ENCODE data around the gene INAFM1. TPM values are rescaled to one million over a fixed set of nuclear protein-coding genes. Genes with fewer than 3 reads are reported as not detected.

The INAFM1 gene
- total RNA-seq, 2 experiments from 2014 or later: 16.9 to 19.3 TPM

GRCh38 chr19:47268028-47268427 is 6.7 kb upstream of the INAFM1 start:
- Mint-ChIP-seq H3K36me3 (ENCODE audit: low read depth) (peaks cover 67% of the 10 kb centered on the region), H3K27me3 (no peaks in the 10 kb centered on the region), H3K4me1 (ENCODE audit: low read depth) (peaks cover 8% of the 10 kb centered on the region), H3K4me3 (no peak overlapping the region), H3K9me3 (no peaks in the 10 kb centered on the region), H3K27ac (no peak overlapping the region)
- Histone ChIP-seq H3K36me3 (ENCODE audit: insufficient read depth, low read length) (peaks cover 61% of the 10 kb centered on the region), H3K9me3 (ENCODE audit: control insufficient read depth in 1 of 2, insufficient read depth in 1 of 2, low read length in 2 of 2) (no peaks in the 10 kb centered on the region), H3K4me3 (ENCODE audit: low read length) (no peak overlapping the region), H3K27ac (ENCODE audit: low read depth in 1 of 2, low read length in 2 of 2) (no peak overlapping the region), H3K4me1 (ENCODE audit: insufficient read depth, low read length) (peaks cover 8% of the 10 kb centered on the region), H3K27me3 (ENCODE audit: control insufficient read depth in 1 of 2, insufficient read depth in 2 of 2, low read length in 2 of 2) (no peaks in the 10 kb centered on the region)
- ChIA-PET CTCF (interaction anchor here (0.9 kb wide), 1 partner anchor 24 kb away, joined by 3 read pairs; no protein-coding TSS in a partner anchor), POLR2A (no interaction called here)
- intact Hi-C loops (cut with DNase I, micrococcal nuclease): no loop called here
- no peak for DNase-seq
- TF ChIP-seq CTCF (IDR thresholded peaks at IDR 0.05): no peak
- ATAC-seq (ENCODE audit: poor library complexity): no peak

- Mint-ChIP-seq H3K9me3 (no peaks in the 10 kb centered on the region), H3K27me3 (no peaks in the 10 kb centered on the region), H3K27ac (no peak overlapping the region), H3K36me3 (ENCODE audit: low read depth) (peaks cover 71% of the 10 kb centered on the region), H3K4me3 (no peak overlapping the region), H3K4me1 (ENCODE audit: low read depth) (peaks cover 16% of the 10 kb centered on the region)
- ChIA-PET POLR2A (interaction anchor here (1.3 kb wide), 1 partner anchor 12 kb away, joined by 4 read pairs; no protein-coding TSS in a partner anchor), CTCF (no interaction called here)
- Histone ChIP-seq H3K36me3 (ENCODE audit: insufficient read depth, low read length) (peaks cover 50% of the 10 kb centered on the region), H3K4me3 (ENCODE audit: low read length) (no peak overlapping the region), H3K9me3 (ENCODE audit: control insufficient read depth in 1 of 2, insufficient read depth in 1 of 2, low read length in 2 of 2) (no peaks in the 10 kb centered on the region), H3K27me3 (ENCODE audit: control insufficient read depth in 1 of 2, insufficient read depth in 2 of 2, low read length in 2 of 2) (no peaks in the 10 kb centered on the region), H3K4me1 (ENCODE audit: insufficient read depth, low read length) (peaks cover 13% of the 10 kb centered on the region), H3K27ac (ENCODE audit: low read depth in 1 of 2, low read length in 2 of 2) (no peak overlapping the region)
- no peak for TF ChIP-seq CTCF (IDR thresholded peaks at IDR 0.05)
- no peak for DNase-seq
- intact Hi-C loops (cut with DNase I, micrococcal nuclease): loop anchor here in 1 of 2 experiments (1.0 kb wide), 1 partner anchor 10 kb away; no protein-coding TSS in a partner anchor
- ATAC-seq (ENCODE audit: poor library complexity): no peak
Observed at GRCh38 chr19:47269596-47269995, 5.1 kb upstream of the INAFM1 start.

- Mint-ChIP-seq H3K27me3 (no peaks in the 10 kb centered on the region), H3K27ac (no peak overlapping the region), H3K36me3 (ENCODE audit: low read depth) (peaks cover 68% of the 10 kb centered on the region), H3K9me3 (no peaks in the 10 kb centered on the region), H3K4me1 (ENCODE audit: low read depth) (peaks cover 18% of the 10 kb centered on the region), H3K4me3 (peak overlapping the region; percentile 25)
- Histone ChIP-seq H3K27ac (ENCODE audit: low read depth in 1 of 2, low read length in 2 of 2) (no peak overlapping the region), H3K9me3 (ENCODE audit: control insufficient read depth in 1 of 2, insufficient read depth in 1 of 2, low read length in 2 of 2) (no peaks in the 10 kb centered on the region), H3K36me3 (ENCODE audit: insufficient read depth, low read length) (peaks cover 43% of the 10 kb centered on the region), H3K27me3 (ENCODE audit: control insufficient read depth in 1 of 2, insufficient read depth in 2 of 2, low read length in 2 of 2) (no peaks in the 10 kb centered on the region), H3K4me3 (ENCODE audit: low read length) (no peak overlapping the region), H3K4me1 (ENCODE audit: insufficient read depth, low read length) (peaks cover 17% of the 10 kb centered on the region)
- TF ChIP-seq CTCF (IDR thresholded peaks at IDR 0.05): no peak
- intact Hi-C loops (cut with DNase I, micrococcal nuclease): loop anchor here in 1 of 2 experiments (5.0 to 10.0 kb wide), 3 partner anchors 334 to 666 kb away; partner anchors contain the start of genes BICRA and CALM3
- no peak for DNase-seq
- ChIA-PET POLR2A (no interaction called here), CTCF (no interaction called here)
- ATAC-seq (ENCODE audit: poor library complexity): no peak
Observed at GRCh38 chr19:47270408-47270807, 4.3 kb upstream of the INAFM1 start.
